Bronchial epithelial cell (primary cell): ENCODE measurements around the gene GZMM. TPM values are rescaled to one million over a fixed set of nuclear protein-coding genes. Genes with fewer than 3 reads are reported as not detected.

Source experiments
- DNase-seq: peaks from one replicate; pipeline ENCODE4 v3.0.0-alpha.2; 2010; ENCODE audit warnings: low read depth
- FAIRE-seq: peaks from 2 replicates; lab custom pipeline; 2011; peaks lifted over from hg19 to GRCh38; lab: Jason Lieb, UNC
- H3K27me3 ChIP-seq: 2 replicates; pipeline ENCODE4 v1.5.1; 2011; ENCODE audit warnings: low read length; ENCODE audit not compliant: control insufficient read depth, insufficient read depth
- H3K36me3 ChIP-seq: 2 replicates; pipeline ENCODE4 v1.5.1; 2011; ENCODE audit warnings: low read length; ENCODE audit not compliant: control insufficient read depth, insufficient read depth
- H3K4me3 ChIP-seq: 2 replicates; pipeline ENCODE4 v1.5.1; 2011; ENCODE audit warnings: mild to moderate bottlenecking, low read depth, low read length, control low read depth
- CTCF ChIP-seq: IDR thresholded peaks from 2 replicates; pipeline ENCODE4 v1.5.1; 2011; ENCODE audit warnings: mild to moderate bottlenecking, moderate library complexity, low read length, control low read depth, inconsistent platforms; ENCODE audit not compliant: insufficient read depth, severe bottlenecking
- total RNA-seq: library from RNA; depleted of rRNA; stranded (reverse); fragments of >200 nt; gene quantifications from 2 replicates; pipeline ENCODE4 v1.2.1, GENCODE V29; 2014

Gene GZMM
- total RNA-seq, 1 donor from 2014 or later = not detected

GRCh38 chr19:536881-537404 is 6.9 kb upstream of the GZMM start:
- DNase-seq (no peak), FAIRE-seq (no peak)
- Histone ChIP-seq H3K4me3 (no peak overlapping the region), H3K27me3 (no peaks in the 10 kb centered on the region), H3K36me3 (peaks cover 25% of the 10 kb centered on the region)
- TF ChIP-seq CTCF = no peak

- DNase-seq (no peak), FAIRE-seq (no peak)
- no peak overlapping the region for H3K4me3 ChIP-seq
- H3K27me3 ChIP-seq = no peaks in the 10 kb centered on the region
- no peak for TF ChIP-seq CTCF
- H3K36me3 ChIP-seq = peaks cover 27% of the 10 kb centered on the region
Observed at GRCh38 chr19:538641-539428, 5.0 kb upstream of the GZMM start.

DNA sequence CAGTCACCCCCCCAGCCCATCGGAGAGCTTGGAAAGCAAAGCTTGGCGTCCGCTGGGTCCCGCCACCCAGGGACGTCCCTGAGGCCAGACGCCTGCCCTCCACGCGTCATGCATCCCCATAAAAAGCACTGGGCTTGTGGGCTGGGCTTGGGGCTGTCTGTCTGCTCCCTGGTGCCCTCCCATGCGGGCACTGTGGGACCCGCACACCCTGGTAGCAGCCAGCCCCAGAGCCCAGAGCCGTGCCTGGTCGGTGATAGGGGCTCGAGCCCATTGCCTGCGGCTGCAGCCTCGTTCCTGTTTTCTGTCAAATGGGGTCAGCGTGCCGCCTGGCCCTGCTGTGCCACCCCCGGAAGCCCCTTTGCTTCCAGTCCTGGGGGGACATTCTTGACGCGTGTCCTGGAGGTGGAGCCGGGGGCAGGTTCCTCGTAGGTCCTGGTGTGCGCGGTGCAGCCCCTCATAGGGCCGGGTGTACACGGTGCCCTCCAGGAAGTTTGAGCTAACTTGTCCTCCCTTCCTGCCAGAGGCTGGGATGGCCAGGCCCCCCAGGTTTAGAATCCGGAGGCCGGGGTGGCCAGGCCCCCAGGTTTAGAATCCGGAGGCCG is 4.3 kb upstream of the GZMM start:
- no peak for DNase-seq
- FAIRE-seq = no peak

DNA sequence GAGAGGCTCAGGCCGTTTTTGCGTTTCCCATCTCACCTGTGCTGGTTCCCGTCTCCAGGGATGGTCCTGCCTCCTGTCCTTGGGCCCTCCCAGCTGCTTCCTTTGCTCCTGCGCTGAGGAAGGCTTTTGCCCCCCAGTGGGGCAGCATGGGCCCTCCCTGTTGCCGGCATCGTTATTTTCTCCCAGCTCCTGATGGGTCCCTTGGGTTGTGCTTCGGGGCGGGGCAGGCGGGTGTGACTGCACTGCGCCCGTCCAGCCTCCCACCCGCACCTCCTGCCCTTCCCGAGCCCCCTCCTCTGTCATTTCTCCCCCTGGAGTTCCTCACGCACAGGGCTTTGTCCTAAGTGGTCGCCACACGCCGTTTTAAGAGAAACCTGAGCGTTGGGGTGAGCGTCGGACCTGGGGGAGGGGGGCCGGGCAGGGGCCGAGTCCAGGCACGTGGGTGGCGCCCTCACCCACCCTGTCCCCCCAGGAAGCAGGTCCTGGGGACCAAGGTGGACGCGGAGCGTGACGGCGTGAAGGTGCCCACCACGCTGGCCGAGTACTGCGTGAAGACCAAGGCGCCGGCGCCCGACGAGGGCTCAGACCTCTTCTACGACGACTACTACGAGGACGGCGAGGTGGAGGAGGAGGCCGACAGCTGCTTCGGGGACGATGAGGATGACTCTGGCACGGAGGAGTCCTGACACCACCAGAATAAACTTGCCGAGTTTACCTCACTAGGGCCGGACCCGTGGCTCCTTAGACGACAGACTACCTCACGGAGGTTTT is 2.8 kb upstream of the GZMM start:
- no peak for TF ChIP-seq CTCF
- DNase-seq (no peak), FAIRE-seq (no peak)
- Histone ChIP-seq H3K4me3 (no peak overlapping the region), H3K27me3 (no peaks in the 10 kb centered on the region), H3K36me3 (peaks cover 21% of the 10 kb centered on the region)

More for the DNA sequence above, 4.3 kb upstream of the GZMM start:
- Histone ChIP-seq H3K27me3 (no peaks in the 10 kb centered on the region), H3K4me3 (no peak overlapping the region), H3K36me3 (peaks cover 27% of the 10 kb centered on the region)
- TF ChIP-seq CTCF = no peak

DNA sequence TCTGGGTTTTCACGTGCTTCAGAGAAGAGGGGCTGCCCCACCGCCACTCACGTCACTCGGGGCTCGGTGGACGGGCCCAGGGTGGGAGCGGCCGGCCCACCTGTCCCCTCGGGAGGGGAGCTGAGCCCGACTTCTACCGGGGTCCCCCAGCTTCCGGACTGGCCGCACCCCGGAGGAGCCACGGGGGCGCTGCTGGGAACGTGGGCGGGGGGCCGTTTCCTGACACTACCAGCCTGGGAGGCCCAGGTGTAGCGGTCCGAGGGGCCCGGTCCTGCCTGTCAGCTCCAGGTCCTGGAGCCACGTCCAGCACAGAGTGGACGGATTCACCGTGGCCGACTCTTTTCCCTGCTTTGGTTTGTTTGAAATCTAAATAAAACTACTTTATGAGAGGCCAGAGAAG is 2.2 kb upstream of the GZMM start:
- FAIRE-seq (no peak), DNase-seq (no peak)
- TF ChIP-seq CTCF = no peak
- Histone ChIP-seq H3K4me3 (no peak overlapping the region), H3K27me3 (no peaks in the 10 kb centered on the region), H3K36me3 (peaks cover 15% of the 10 kb centered on the region)
